ENCODE measurements around the gene SCART1. TPM values are rescaled to one million over a fixed set of nuclear protein-coding genes. Genes with fewer than 3 reads are reported as not detected.
A peak's percentile ranks its signal among the peaks of the same experiment; 100 is the strongest.

SCART1 gene
- total and polyA plus RNA-seq, 8 donors: 1.2 to 3.3 (median 2.4) TPM

GRCh38 chr10:133446979-133447378 lies 6.8 kb upstream of the SCART1 start:
- Histone ChIP-seq H3K9me3 (peaks cover 0 to 45% of the 10 kb centered on the region in 2 donors), H3K4me1 (no peaks in the 10 kb centered on the region), H3K4me3 (no peak overlapping the region), H3K36me3 (no peaks in the 10 kb centered on the region), H3K27me3 (no peaks in the 10 kb centered on the region), H3K27ac (no peak overlapping the region)
- TF ChIP-seq, protein P1, sequence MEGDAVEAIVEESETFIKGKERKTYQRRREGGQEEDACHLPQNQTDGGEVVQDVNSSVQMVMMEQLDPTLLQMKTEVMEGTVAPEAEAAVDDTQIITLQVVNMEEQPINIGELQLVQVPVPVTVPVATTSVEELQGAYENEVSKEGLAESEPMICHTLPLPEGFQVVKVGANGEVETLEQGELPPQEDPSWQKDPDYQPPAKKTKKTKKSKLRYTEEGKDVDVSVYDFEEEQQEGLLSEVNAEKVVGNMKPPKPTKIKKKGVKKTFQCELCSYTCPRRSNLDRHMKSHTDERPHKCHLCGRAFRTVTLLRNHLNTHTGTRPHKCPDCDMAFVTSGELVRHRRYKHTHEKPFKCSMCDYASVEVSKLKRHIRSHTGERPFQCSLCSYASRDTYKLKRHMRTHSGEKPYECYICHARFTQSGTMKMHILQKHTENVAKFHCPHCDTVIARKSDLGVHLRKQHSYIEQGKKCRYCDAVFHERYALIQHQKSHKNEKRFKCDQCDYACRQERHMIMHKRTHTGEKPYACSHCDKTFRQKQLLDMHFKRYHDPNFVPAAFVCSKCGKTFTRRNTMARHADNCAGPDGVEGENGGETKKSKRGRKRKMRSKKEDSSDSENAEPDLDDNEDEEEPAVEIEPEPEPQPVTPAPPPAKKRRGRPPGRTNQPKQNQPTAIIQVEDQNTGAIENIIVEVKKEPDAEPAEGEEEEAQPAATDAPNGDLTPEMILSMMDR (IDR thresholded peaks at IDR 0.05): no peak
- DNase-seq (no peak), ATAC-seq (no peak)
- intact Hi-C loops (cut with DNase I): no loop called here

- Histone ChIP-seq H3K36me3 (no peaks in the 10 kb centered on the region), H3K27me3 (no peaks in the 10 kb centered on the region), H3K9me3 (peaks cover 0 to 45% of the 10 kb centered on the region in 2 donors), H3K27ac (no peak overlapping the region), H3K4me1 (no peaks in the 10 kb centered on the region), H3K4me3 (no peak overlapping the region)
- no peak for DNase-seq
- no peak for ATAC-seq
- intact Hi-C loops (cut with DNase I): no loop called here
- TF ChIP-seq, protein P1 (IDR thresholded peaks at IDR 0.05): no peak
Observed at GRCh38 chr10:133448120-133448519, 5.6 kb upstream of the SCART1 start.

DNA sequence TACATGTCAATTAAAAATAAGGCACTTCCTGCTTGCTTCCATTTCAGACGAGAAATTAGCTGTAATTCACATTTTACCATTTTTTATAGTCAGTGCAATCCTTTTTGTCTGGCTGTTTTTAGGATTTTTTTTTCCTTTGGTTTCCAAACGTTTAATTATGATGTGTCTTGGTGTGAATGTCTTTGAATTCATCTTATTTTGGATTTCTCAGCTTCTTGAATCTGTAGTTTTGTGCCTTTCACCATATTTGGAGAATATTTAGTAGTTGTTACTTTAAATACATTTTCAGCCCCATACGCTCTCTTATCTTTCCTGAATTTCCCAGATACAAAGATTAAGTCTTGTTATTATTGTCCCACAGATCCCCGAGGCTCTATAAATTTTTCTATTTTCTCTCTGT lies 2.4 kb upstream of the SCART1 start:
- DNase-seq: no peak
- Histone ChIP-seq H3K27ac (no peak overlapping the region), H3K36me3 (no peaks in the 10 kb centered on the region), H3K4me3 (no peak overlapping the region), H3K4me1 (no peaks in the 10 kb centered on the region), H3K27me3 (no peaks in the 10 kb centered on the region), H3K9me3 (peaks cover 0 to 33% of the 10 kb centered on the region in 2 donors)
- ATAC-seq: no peak
- TF ChIP-seq, protein P1 (IDR thresholded peaks at IDR 0.05): no peak
- intact Hi-C loops (cut with DNase I): no loop called here

DNA sequence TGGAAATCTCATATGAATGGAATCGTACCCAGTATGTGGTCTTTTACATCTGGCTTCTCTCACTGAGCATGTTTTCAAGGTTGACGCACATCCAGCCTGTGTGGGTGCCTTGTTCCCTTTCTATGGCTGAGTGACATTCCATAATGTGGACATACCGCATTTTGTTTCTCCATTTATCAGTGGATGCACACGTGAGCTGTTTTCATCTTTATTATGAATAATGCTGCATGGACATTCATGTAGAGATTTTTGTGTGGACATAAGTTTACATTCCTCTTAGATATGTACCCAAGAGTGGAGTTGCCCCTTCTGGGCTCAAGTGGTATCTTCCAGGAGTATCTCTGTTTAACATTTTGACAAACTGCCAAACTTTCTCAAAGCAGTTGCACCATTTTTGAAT lies 1.3 kb upstream of the SCART1 start:
- TF ChIP-seq, protein P1 (IDR thresholded peaks at IDR 0.05): no peak
- no peaks in the 10 kb centered on the region for H3K36me3 ChIP-seq
- no peaks in the 10 kb centered on the region for H3K4me1 ChIP-seq
- intact Hi-C loops (cut with DNase I): no loop called here
- no peaks in the 10 kb centered on the region for H3K27me3 ChIP-seq
- no peak overlapping the region for H3K27ac ChIP-seq
- H3K4me3 ChIP-seq: no peak overlapping the region
- DNase-seq (no peak), ATAC-seq (no peak)
- peaks cover 0 to 22% of the 10 kb centered on the region in 2 donors for H3K9me3 ChIP-seq

- no peak overlapping the region for H3K27ac ChIP-seq
- H3K9me3 ChIP-seq: peaks cover 0 to 3% of the 10 kb centered on the region in 2 donors
- no peaks in the 10 kb centered on the region for H3K27me3 ChIP-seq
- no peaks in the 10 kb centered on the region for H3K36me3 ChIP-seq
- ATAC-seq (no peak), DNase-seq (peak in 1 of 4 donors; percentile 61)
- no peak overlapping the region for H3K4me3 ChIP-seq
- TF ChIP-seq, protein P1 (IDR thresholded peaks at IDR 0.05): no peak
- H3K4me1 ChIP-seq: no peaks in the 10 kb centered on the region
- intact Hi-C loops (cut with DNase I): no loop called here
Observed at GRCh38 chr10:133454204-133454893, 604 bp downstream of the SCART1 start.

All from left lung (tissue), 10 donors.